Ramos (cell line): Measurements from ENCODE around the gene NRXN3.
"Not testable (repeated sequence)": the region's sequence is repeated elsewhere in the genome, so short reads cannot be mapped to it uniquely, and the experiment has no call there.

Experiments
- in situ Hi-C: fragments of 300-500 bp; cut with MboI; formaldehyde crosslinking; loops from one replicate; pipeline ENCODE4 v1.14.3; 2022; ENCODE audit warnings: low sequenced_read_pairs; ENCODE audit not compliant: unreplicated experiment

NRXN3 gene

GRCh38 chr14:78450669-78451318 is 280.6 kb downstream of the NRXN3 start:
- in situ Hi-C loops: no loop called here

- in situ Hi-C loops: no loop called here
Measured at GRCh38 chr14:78451319-78451695, 281.1 kb downstream of the NRXN3 start.

DNA sequence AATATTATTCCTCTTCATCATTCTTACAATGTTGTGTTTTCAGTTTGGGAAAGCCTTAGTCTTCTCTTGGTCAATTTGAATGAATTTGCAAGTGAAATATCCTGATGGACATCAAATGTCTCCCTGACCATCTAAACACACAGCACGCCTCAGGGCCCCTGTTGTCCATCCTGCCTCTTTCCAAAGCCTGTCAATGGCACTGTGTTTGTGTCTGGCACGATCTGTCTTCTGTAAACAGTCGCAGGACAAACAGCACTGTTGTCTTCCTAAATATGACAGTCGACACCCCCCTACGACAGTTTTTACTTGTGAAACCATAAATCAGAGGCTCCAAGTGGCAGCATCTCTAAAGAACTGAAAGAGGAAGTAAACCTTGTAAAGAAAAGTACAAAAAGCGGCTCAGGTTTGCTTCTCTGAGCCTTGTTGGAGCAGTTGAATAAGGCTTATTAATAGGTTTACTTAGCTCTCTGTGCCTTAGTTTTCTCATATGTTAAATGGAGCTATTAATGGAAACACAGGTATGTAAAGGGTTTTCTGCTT is 285.8 kb downstream of the NRXN3 start:
- in situ Hi-C loops: no loop called here

- in situ Hi-C loops: no loop called here
Measured at GRCh38 chr14:78469947-78470346, 299.8 kb downstream of the NRXN3 start.

- in situ Hi-C loops: no loop called here
Measured at GRCh38 chr14:78479127-78479780, 309.1 kb downstream of the NRXN3 start.

- in situ Hi-C loops: no loop called here
Measured at GRCh38 chr14:78484028-78484427, 313.9 kb downstream of the NRXN3 start.

- in situ Hi-C loops: no loop called here
Measured at GRCh38 chr14:78486081-78486480, 315.9 kb downstream of the NRXN3 start.

GRCh38 chr14:78486621-78487020 is 316.4 kb downstream of the NRXN3 start:
- in situ Hi-C loops: no loop called here

- in situ Hi-C loops: not testable (repeated sequence)
Measured at GRCh38 chr14:78487573-78487972, 317.4 kb downstream of the NRXN3 start.

GRCh38 chr14:78488938-78489337 is 318.8 kb downstream of the NRXN3 start:
- in situ Hi-C loops: no loop called here

DNA sequence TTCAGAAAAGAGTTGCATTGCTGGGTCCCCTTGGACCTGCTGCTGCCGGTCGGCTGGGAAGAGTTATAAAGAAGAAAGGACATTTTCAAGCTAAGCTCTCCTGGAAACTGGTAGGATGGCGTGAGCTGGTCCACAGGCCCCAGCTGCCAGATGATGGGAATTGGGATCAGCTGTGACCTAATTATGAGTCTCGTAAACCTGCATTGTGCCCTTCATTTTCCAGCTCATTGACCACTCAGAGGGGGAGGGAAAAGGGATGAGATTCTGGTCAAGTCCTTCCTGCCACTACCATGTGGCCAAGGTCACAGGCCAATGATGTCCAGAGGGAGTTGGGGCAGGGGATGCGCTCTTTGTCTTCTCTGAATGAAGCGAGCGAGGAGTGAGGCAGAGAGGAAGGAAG is 320.9 kb downstream of the NRXN3 start:
- in situ Hi-C loops: no loop called here

GRCh38 chr14:78498062-78498595 is 328.0 kb downstream of the NRXN3 start:
- in situ Hi-C loops: no loop called here

DNA sequence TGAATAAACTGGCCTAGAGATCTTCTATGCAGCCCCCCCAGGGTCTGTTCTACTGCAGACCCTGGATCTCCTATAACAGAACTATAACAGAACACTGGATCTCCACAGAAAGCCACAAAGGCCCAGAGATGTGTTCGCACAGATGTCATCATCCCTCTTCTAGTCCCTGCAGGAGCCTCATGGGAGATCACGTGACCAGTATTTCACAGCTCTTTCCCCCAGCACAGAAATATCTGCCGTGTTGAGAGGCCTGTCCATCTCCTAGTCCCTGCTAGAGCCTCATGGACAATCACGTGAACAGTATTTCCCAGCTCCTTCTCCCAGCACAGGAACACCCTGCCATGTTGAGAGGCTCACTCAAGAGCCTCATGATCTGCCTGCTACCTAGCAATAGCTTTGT is 331.7 kb downstream of the NRXN3 start:
- in situ Hi-C loops: no loop called here

GRCh38 chr14:78508023-78508422 is 337.9 kb downstream of the NRXN3 start:
- in situ Hi-C loops: no loop called here

GRCh38 chr14:78509516-78509915 is 339.3 kb downstream of the NRXN3 start:
- in situ Hi-C loops: no loop called here

DNA sequence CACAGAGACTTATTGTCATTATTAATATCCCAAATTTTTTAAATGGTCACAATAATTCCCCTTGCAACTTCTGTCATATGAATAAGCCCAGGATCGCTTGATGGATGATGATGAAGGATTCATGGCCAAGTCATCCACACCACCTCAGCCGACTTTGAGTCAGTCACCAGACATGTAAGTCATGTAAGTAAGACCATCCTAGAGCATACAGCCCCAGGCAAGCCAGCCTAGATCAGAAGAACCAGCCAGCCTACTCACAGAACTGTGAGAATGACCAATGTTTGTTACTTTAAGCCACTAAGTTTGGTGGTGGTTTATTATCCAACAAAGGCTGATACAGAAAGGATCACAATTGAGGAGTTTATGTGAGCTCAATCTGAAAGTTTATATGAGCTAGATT is 341.8 kb downstream of the NRXN3 start:
- in situ Hi-C loops: no loop called here

DNA sequence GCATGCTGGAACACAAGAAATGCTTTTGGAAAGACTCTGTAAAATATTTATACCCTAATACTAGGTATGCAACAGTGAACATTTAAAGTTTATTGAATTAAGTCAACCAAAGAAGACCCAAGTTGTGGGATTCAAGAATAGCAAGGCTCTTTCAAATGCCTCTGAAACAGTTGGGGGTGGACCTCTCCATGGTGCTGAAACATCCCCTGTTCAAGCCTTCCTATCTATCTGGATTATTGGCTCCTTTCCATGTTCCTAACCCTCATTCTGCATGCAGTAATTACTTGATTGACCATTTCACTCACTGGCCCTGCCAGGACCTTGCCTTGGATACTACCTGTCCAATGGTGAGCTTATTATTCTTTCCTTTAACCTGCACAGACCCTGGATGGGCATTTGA is 349.7 kb downstream of the NRXN3 start:
- in situ Hi-C loops: no loop called here

GRCh38 chr14:78524196-78524595 is 354.0 kb downstream of the NRXN3 start:
- in situ Hi-C loops: no loop called here

- in situ Hi-C loops: no loop called here
Measured at GRCh38 chr14:78524766-78525165, 354.6 kb downstream of the NRXN3 start.

DNA sequence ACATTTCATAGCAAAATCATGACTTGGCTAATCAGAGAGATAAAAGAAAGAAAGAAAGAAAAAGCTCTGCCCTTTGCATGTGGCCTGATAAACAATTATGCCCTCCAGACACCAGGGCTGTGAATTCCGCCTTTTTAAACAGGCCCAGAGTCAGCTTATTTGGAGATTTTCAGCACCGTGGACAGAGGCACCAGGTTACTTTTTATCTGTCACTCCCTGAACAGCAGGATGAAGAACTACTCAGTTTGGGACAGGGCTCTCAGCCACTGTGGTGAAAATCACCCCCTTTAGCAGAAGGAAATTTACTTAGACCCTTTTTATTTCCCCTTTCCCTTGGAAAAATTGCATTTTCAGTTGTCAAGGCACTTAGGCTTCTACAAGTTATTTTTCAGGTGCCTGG is 359.9 kb downstream of the NRXN3 start:
- in situ Hi-C loops: no loop called here

GRCh38 chr14:78534141-78534540 is 364.0 kb downstream of the NRXN3 start:
- in situ Hi-C loops: no loop called here

DNA sequence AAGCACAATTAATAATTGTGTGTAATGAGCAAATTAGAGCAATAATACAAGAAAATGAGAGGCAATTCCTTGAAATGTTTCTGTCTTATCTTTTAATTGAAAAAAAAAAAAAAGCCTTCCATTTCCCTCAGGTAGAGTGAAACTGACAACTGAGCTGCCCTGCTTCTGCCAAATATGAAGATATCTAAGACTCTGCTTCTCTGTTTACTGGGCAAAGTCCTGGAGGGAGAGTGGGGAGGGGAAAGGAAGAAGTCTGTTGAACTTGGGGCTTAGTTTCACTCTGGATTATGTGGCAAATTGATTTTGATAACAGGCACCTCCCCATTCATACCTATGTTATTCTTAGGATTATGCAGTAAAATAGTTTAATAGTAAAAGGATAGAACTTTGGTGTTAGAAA is 364.9 kb downstream of the NRXN3 start:
- in situ Hi-C loops: no loop called here
